Adrenal gland (tissue), 5 donors: ENCODE data around the gene STX3.

ENCODE experiments used
- POLR2A ChIP-seq, 2 donors: fragments of 450-650 bp; IDR thresholded peaks; one replicate each; pipeline ENCODE4 v1.6.1; 2017; ENCODE audit warnings: antibody characterized with exemption in 2 of 2, mild to moderate bottlenecking in 2 of 2, moderate library complexity in 1 of 2
- TF ChIP-seq, protein P1 (sequence below), 6 experiments: fragments of 450-650 bp in 4 of 6; fragments of 200-600 bp in 2 of 6; sonication (generic) in 1 of 6; IDR thresholded peaks; 1 replicate in 5 of 6; 2 replicates in 1 of 6; pipeline versions ENCODE4 v1.5.1 to v1.8.0; 2016 to 2021; ENCODE audit warnings: antibody characterized with exemption in 6 of 6, mild to moderate bottlenecking in 2 of 6, moderate library complexity in 1 of 6
- donor health status: DM: no; HTN: no; CAD: no.

DNA sequence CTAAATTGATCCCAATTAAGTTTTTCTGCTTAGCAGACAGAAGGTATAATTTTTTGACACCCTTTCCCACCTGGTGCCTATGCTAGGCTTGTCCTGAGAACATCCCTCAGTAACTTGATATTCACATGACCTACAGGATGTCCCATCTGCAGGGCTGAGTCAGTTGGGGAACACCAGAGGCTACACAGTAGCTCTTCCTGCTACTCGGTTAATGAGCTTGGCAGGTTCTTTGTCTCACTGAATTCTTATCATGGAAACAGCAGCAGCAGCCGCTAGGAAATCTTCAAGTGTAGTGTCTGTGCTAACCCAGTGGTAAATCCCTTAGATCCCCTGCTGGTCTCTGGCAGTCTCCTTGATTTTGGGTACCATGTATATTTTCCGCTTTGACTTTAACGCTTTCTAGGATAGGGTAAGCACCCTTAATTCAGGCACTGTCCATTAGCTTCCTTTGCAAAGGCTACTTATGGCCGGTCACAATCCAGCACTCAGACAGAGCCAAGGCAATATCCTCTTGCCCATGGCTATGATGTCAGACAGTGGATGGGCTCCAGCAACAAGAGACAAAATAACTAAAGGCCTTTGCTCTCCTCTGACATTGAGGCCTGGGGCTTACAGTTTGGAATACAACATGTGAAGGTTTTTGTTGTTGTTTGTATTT, 46.9 kb downstream of the STX3 start:
- TF ChIP-seq, protein P1, sequence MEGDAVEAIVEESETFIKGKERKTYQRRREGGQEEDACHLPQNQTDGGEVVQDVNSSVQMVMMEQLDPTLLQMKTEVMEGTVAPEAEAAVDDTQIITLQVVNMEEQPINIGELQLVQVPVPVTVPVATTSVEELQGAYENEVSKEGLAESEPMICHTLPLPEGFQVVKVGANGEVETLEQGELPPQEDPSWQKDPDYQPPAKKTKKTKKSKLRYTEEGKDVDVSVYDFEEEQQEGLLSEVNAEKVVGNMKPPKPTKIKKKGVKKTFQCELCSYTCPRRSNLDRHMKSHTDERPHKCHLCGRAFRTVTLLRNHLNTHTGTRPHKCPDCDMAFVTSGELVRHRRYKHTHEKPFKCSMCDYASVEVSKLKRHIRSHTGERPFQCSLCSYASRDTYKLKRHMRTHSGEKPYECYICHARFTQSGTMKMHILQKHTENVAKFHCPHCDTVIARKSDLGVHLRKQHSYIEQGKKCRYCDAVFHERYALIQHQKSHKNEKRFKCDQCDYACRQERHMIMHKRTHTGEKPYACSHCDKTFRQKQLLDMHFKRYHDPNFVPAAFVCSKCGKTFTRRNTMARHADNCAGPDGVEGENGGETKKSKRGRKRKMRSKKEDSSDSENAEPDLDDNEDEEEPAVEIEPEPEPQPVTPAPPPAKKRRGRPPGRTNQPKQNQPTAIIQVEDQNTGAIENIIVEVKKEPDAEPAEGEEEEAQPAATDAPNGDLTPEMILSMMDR (IDR thresholded peaks at IDR 0.05), result no peak
- TF ChIP-seq POLR2A (IDR thresholded peaks at IDR 0.05), result no peak
